Stimulated activated CD8-positive, alpha-beta memory T cell treated with anti-CD3 and anti-CD28 coated beads, Interleukin-15, amount 100 ng/mL, for 4 hours (primary cell): ENCODE results near the gene MAP7D3.
"Not testable (repeated sequence)": the region's sequence is repeated elsewhere in the genome, so short reads cannot be mapped to it uniquely, and the experiment has no call there.

Source experiments
- DNase-seq, 2 donors: peaks; one replicate each; pipeline ENCODE4 v3.0.0-alpha.2; 2020; ENCODE audit warnings: low read depth in 2 of 2

Gene MAP7D3

DNA sequence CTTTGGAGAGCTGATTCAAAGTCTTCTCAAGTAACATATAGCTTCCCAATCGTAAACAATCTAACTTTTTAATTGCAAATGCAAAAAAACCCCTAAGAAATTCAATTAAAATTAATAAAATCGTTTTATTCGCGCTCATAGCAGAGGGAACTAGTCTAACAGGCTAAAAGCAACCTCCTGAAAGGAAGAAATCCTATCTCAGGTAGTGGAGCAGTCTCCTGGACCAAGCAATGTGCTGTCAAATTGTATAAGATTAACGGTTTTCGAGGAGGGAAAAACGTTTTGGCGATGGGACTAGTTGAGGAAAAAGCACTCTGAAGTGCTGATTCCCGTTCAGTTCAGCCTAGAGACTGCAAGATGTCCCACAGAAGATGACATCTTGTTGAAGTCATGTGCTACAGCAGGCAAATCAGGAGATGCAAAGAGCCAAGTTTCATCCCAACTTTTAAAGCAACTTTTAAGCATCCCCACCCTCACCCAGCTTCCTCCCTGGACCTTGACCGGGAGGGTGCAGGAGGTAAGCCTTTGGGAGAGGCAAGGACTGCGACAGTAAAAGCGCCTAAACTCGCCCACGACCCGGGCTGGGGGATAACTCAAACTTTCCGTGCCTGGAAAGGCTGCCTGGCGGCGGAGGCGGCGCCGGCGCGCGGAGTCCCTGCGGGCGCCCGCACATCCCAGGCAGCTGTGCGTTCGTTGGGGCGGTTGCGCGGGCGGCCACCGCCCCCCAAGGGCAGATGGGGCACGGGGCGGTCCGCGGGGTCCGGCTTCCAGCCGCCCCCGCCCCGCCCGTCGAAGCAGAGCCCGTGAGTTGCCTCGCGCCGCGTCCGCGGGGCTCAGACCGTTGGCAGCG, 784 bp downstream of the MAP7D3 start:
- DNase-seq, result peak; percentile 24 to 33

GRCh38 chrX:136246201-136246600, 5.0 kb downstream of the MAP7D3 start:
- no peak for DNase-seq

GRCh38 chrX:136237849-136238248, 13.4 kb downstream of the MAP7D3 start:
- not testable (repeated sequence) for DNase-seq

- DNase-seq, result no peak
Observed at GRCh38 chrX:136237074-136237473, 14.1 kb downstream of the MAP7D3 start.

GRCh38 chrX:136228839-136229207, 22.4 kb downstream of the MAP7D3 start:
- no peak for DNase-seq

GRCh38 chrX:136227948-136228838, 23.0 kb downstream of the MAP7D3 start:
- no peak for DNase-seq

DNA sequence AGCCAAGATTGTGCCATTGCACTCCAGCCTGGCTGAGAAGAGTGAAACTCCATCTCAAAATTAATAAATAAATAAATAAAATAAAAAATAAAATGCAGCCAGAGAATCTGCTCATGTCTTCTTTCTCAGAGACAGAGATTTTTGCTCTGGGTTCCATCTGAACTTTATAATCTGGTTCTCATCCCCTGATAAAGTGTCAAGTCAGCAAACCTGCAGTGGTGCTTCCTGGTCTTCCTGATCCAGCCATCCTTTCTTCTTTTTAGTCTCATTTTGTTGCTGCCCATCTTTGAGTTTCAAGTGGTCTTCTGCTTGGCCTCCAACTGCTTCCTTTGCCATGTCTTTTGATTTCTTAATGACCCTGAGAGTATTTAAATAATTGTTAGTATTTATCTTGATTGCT, 24.1 kb downstream of the MAP7D3 start:
- DNase-seq, result no peak

DNA sequence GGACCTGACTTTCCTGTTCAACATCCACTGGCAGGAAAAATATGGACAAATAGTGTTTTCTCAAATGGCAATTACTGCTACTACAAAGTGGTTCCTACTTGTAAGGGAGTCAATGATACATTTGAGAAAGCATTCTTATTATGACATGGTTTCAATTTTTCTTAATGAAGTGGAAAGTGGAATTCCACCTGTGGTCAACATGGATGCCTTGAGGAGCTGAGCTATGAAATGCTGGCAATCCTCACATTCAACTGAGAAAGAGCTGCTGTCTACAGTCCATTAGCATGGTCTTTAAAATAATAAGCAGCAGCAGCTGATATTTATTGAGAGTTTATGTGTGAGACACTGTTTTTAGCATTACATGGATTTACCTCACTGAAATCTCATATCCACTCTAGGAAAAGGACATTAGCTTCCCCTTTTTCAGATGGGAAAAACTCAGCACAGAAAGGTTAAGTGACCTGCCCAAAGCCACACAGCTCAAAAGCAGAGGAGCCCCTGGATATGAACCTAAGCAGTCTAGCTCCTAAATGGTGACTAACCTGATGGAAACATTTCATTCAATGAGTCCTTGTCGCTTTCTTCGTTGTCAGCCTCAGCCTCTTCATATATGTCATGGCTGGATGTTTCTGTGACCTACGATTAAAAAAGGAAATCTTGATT, 29.2 kb downstream of the MAP7D3 start:
- DNase-seq, result no peak

GRCh38 chrX:136220951-136221350, 30.2 kb downstream of the MAP7D3 start:
- no peak for DNase-seq

DNA sequence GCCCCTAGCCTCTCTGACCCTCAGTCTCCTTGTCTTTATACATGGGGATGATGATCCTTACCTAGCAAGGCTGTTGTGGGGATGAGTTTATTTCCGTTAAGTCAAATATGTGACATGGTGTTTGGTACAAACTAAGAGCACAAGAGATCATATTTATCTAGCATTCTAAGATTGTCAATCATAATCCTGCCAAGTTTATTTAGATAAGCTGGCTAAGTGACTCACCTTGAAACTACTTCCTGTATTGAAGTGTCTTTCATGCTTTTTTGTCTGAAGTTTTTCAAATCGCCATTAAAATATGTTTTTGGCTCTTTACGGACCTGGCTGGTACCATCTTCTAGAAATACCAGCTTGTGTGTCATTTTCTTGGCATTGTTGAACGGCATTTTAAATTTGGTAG, 30.7 kb downstream of the MAP7D3 start:
- DNase-seq, result no peak

GRCh38 chrX:136219893-136220292, 31.3 kb downstream of the MAP7D3 start:
- no peak for DNase-seq

DNA sequence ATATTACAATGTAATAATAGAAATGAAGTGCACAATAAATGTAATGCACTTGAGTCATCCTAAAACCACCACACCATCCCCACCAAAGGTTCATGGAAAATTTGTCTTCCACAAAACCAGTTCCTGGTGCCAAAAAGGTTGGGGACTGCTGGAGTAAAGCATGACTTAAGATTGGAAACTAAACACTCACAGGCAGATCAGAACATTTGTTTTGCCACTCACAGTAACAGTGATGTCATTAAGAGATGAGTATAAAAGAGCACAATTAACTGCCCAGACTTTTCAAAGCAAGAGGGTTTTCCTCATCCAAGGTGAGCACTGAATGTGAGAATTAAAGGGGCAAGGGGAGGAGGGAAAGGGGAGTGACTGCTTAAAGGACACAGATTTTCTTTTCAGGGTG, 35.6 kb downstream of the MAP7D3 start:
- no peak for DNase-seq

- DNase-seq, result no peak
Observed at GRCh38 chrX:136214551-136214950, 36.6 kb downstream of the MAP7D3 start.

- no peak for DNase-seq
Observed at GRCh38 chrX:136212557-136213111, 38.6 kb downstream of the MAP7D3 start.

DNA sequence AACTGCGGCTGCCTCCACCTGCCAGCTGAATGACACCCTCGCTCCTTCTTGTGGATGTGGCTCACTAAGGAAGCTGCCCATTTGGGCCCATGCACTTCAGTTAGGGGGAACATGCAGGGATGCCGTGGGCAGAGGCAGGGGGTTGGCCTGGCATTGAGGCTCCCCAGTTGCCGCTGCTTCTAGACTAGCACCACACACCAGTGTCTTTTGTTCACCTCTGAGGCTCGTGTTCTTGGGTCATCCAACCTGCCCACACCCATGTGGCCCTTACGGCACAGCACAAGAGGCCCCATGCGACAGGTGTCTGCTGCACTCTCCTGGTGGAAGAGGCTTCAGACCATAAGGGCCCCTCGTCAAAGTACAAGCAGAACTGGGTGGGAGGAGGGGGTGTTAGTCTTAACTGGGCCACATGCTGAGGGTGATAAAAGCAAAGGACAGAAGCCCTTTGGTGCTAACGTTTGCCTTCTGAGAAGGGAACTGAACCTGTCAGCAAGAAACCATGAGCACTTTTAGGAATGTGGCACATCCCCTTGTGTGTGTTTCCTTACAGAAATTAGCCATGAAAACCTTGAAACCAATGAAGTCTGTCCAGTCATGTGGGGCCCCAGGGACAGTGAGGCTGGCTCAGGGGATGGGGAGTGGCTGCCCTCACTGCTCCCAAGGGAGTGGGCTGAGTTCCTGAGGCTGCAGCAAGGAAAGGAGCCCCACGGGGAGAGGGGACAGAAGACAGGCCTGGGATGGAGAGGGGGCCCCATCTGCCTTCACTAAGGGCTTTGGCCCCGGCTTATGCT, 39.2 kb downstream of the MAP7D3 start:
- no peak for DNase-seq

DNA sequence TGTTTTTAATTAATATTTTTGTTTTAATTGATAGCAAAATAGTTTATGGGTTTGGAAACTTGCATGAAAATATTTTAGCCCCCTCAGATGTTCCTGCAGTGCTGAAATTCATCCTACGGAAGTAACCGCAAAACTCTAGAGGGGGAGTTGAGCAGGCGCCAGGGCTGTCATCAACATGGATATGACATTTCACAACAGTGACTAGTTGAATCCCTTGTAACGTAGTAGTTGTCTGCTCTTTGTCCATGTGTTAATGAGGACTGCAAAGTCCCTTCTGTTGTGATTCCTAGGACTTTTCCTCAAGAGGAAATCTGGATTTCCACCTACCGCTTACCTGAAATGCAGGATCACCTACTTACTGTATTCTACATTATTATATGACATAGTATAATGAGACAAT, 40.4 kb downstream of the MAP7D3 start:
- DNase-seq, result no peak

GRCh38 chrX:136210243-136210642, 41.0 kb downstream of the MAP7D3 start:
- no peak for DNase-seq

DNA sequence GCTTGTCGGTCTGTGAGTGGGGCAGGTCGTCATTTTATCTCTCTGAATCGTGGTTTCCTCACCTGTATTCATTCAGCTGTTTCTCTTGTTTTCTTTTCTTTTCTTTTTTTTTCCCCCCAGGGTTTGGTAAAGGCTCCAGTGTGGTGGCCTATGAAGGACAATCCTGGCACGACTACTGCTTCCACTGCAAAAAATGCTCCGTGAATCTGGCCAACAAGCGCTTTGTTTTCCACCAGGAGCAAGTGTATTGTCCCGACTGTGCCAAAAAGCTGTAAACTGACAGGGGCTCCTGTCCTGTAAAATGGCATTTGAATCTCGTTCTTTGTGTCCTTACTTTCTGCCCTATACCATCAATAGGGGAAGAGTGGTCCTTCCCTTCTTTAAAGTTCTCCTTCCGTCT, 41.4 kb downstream of the MAP7D3 start:
- DNase-seq, result no peak

- DNase-seq, result no peak
Observed at GRCh38 chrX:136209016-136209738, 42.0 kb downstream of the MAP7D3 start.

GRCh38 chrX:136207546-136207945, 43.7 kb downstream of the MAP7D3 start:
- DNase-seq, result no peak

DNA sequence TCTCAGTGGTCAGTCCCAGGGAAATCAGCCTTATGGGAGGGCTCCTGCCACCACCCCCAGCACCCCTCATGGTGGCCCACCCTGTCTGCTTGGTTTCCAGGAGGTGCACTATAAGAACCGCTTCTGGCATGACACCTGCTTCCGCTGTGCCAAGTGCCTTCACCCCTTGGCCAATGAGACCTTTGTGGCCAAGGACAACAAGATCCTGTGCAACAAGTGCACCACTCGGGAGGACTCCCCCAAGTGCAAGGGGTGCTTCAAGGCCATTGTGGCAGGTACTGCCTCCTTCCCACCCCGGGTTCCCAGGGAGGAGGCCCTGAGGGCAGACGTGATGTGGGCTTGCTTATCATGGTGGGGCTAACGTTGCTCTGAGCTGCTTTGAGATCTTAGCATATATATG, 44.3 kb downstream of the MAP7D3 start:
- DNase-seq, result no peak
